ENCODE results near the gene RPRD2.

DNA sequence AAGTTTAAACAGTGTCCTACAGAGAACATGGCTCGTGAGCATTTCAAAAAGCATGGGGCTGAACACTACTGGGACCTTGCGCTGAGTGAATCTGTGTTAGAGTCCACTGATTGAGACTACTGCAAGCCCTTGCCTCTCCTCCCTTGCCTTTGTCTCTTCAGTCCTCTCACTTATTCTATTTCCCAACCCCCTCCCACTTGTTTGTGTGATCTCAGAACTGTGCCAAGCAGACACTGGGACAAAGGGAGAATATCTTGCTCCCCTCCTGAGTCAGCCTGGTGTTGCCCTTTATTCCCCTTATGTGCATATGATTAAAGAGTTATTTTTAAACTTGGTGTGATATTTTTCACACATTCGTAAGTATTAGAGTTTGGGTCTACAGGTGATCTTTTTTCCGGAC, 11.1 kb upstream of the RPRD2 start:
- TF ChIP-seq YY1 (IDR thresholded peaks at IDR 0.05; ENCODE audit: insufficient read depth, insufficient read length) = no peak
- TF ChIP-seq ZNF274 (IDR thresholded peaks at IDR 0.05; ENCODE audit: low read depth, low read length) = no peak
- no peak for TF ChIP-seq SUZ12 (IDR thresholded peaks at IDR 0.05; ENCODE audit: extremely low read depth, insufficient read depth, insufficient read length)
